Ectodermal cell (in vitro differentiated cells): ENCODE measurements around the gene ACAA1.

ENCODE experiments used
- H3K27ac ChIP-seq: 2 replicates; pipeline ENCODE4 v1.7.0; 2013; ENCODE audit warnings: mild to moderate bottlenecking, low read depth, low read length; ENCODE audit not compliant: insufficient read depth, poor library complexity, severe bottlenecking
- H3K27me3 ChIP-seq: 2 replicates; pipeline ENCODE4 v1.7.0; 2013; ENCODE audit warnings: mild to moderate bottlenecking, low read length; ENCODE audit not compliant: insufficient read depth, control insufficient read depth, poor library complexity, severe bottlenecking
- H3K36me3 ChIP-seq: one replicate; pipeline ENCODE4 v1.7.0; 2013; ENCODE audit warnings: low read length; ENCODE audit not compliant: control insufficient read depth, insufficient read depth
- H3K4me1 ChIP-seq: one replicate; pipeline ENCODE4 v1.7.0; 2013; ENCODE audit warnings: low read length; ENCODE audit not compliant: control insufficient read depth, insufficient read depth
- H3K4me3 ChIP-seq: 2 replicates; pipeline ENCODE4 v1.7.0; 2013; ENCODE audit warnings: low read depth, low read length, control low read depth; ENCODE audit not compliant: insufficient read depth
- H3K9me3 ChIP-seq: 2 replicates; pipeline ENCODE4 v1.7.0; 2013; ENCODE audit warnings: mild to moderate bottlenecking, low read length, moderate library complexity; ENCODE audit not compliant: control insufficient read depth
- WGBS, 2 experiments: methylation state at CpG; one replicate each; pipeline ENCODE4 v1.1.7; 2013; ENCODE audit warnings: missing lambda C conversion rate in 2 of 2; 5-methylcytosine and 5-hydroxymethylcytosine counted together

ACAA1 gene

GRCh38 chr3:38111696-38112377 is 25.1 kb downstream of the ACAA1 start:
- no peak overlapping the region for H3K27ac ChIP-seq
- H3K36me3 ChIP-seq: no peaks in the 10 kb centered on the region
- 88 to 91% methylated on average over 16 of the region's 16 CpGs for WGBS, 2 experiments
- H3K4me1 ChIP-seq: no peaks in the 10 kb centered on the region
- H3K27me3 ChIP-seq: no peaks in the 10 kb centered on the region
- no peaks in the 10 kb centered on the region for H3K9me3 ChIP-seq
- no peak overlapping the region for H3K4me3 ChIP-seq

- Histone ChIP-seq H3K4me1 (no peaks in the 10 kb centered on the region), H3K9me3 (no peaks in the 10 kb centered on the region), H3K27ac (no peak overlapping the region), H3K27me3 (no peaks in the 10 kb centered on the region), H3K4me3 (no peak overlapping the region), H3K36me3 (no peaks in the 10 kb centered on the region)
- WGBS, 2 experiments: 93 to 97% methylated on average over 4 of the region's 4 CpGs
Measured at GRCh38 chr3:38111201-38111600, 25.7 kb downstream of the ACAA1 start.

GRCh38 chr3:38110314-38111050 is 26.4 kb downstream of the ACAA1 start:
- Histone ChIP-seq H3K4me3 (no peak overlapping the region), H3K4me1 (no peaks in the 10 kb centered on the region), H3K36me3 (no peaks in the 10 kb centered on the region), H3K27me3 (no peaks in the 10 kb centered on the region), H3K27ac (no peak overlapping the region), H3K9me3 (peaks cover 2% of the 10 kb centered on the region)
- WGBS, 2 experiments: 90 to 92% methylated on average over 6 of the region's 6 CpGs

- H3K27ac ChIP-seq: no peak overlapping the region
- H3K36me3 ChIP-seq: no peaks in the 10 kb centered on the region
- WGBS, 2 experiments: 95% methylated on average over 17 of the region's 17 CpGs
- H3K27me3 ChIP-seq: no peaks in the 10 kb centered on the region
- no peaks in the 10 kb centered on the region for H3K4me1 ChIP-seq
- no peak overlapping the region for H3K4me3 ChIP-seq
- peaks cover 2% of the 10 kb centered on the region for H3K9me3 ChIP-seq
Measured at GRCh38 chr3:38109580-38110313, 27.2 kb downstream of the ACAA1 start.

GRCh38 chr3:38108649-38109579 is 28.0 kb downstream of the ACAA1 start:
- 92 to 94% methylated on average over 11 of the region's 11 CpGs for WGBS, 2 experiments
- Histone ChIP-seq H3K36me3 (no peaks in the 10 kb centered on the region), H3K27ac (no peak overlapping the region), H3K27me3 (no peaks in the 10 kb centered on the region), H3K4me1 (no peaks in the 10 kb centered on the region), H3K4me3 (no peak overlapping the region), H3K9me3 (peaks cover 2% of the 10 kb centered on the region)

- Histone ChIP-seq H3K27ac (no peak overlapping the region), H3K27me3 (no peaks in the 10 kb centered on the region), H3K4me3 (no peak overlapping the region), H3K4me1 (peaks cover under 1% of the 10 kb centered on the region), H3K9me3 (peaks cover 2% of the 10 kb centered on the region), H3K36me3 (no peaks in the 10 kb centered on the region)
- 94% methylated on average over 7 of the region's 7 CpGs for WGBS, 2 experiments
Measured at GRCh38 chr3:38107911-38108648, 28.8 kb downstream of the ACAA1 start.

- Histone ChIP-seq H3K27me3 (no peaks in the 10 kb centered on the region), H3K27ac (no peak overlapping the region), H3K36me3 (no peaks in the 10 kb centered on the region), H3K4me1 (peaks cover 16% of the 10 kb centered on the region), H3K9me3 (peaks cover 2% of the 10 kb centered on the region), H3K4me3 (no peak overlapping the region)
- no CpG with 5 or more reads among the region's 1 CpG for WGBS, 2 experiments
Measured at GRCh38 chr3:38105525-38105924, 31.4 kb downstream of the ACAA1 start.

GRCh38 chr3:38102444-38102814 is 34.5 kb downstream of the ACAA1 start:
- H3K27ac ChIP-seq: no peak overlapping the region
- H3K4me1 ChIP-seq: peaks cover 38% of the 10 kb centered on the region
- H3K9me3 ChIP-seq: peaks cover 2% of the 10 kb centered on the region
- H3K4me3 ChIP-seq: no peak overlapping the region
- no peaks in the 10 kb centered on the region for H3K27me3 ChIP-seq
- 67 to 70% methylated on average over 1 of the region's 1 CpG for WGBS, 2 experiments
- H3K36me3 ChIP-seq: no peaks in the 10 kb centered on the region

GRCh38 chr3:38101811-38102443 is 35.0 kb downstream of the ACAA1 start:
- no peak overlapping the region for H3K4me3 ChIP-seq
- peaks cover 38% of the 10 kb centered on the region for H3K4me1 ChIP-seq
- 79 to 81% methylated on average over 5 to 6 of the region's 6 CpGs for WGBS, 2 experiments
- peaks cover 2% of the 10 kb centered on the region for H3K9me3 ChIP-seq
- H3K27ac ChIP-seq: no peak overlapping the region
- no peaks in the 10 kb centered on the region for H3K36me3 ChIP-seq
- H3K27me3 ChIP-seq: no peaks in the 10 kb centered on the region
